ENCODE data around the gene BICRA. TPM values are rescaled to one million over a fixed set of nuclear protein-coding genes. Genes with fewer than 3 reads are reported as not detected.

Gene BICRA
- total RNA-seq, 2 experiments from 2014 or later, result 4.4 to 16.0 TPM

DNA sequence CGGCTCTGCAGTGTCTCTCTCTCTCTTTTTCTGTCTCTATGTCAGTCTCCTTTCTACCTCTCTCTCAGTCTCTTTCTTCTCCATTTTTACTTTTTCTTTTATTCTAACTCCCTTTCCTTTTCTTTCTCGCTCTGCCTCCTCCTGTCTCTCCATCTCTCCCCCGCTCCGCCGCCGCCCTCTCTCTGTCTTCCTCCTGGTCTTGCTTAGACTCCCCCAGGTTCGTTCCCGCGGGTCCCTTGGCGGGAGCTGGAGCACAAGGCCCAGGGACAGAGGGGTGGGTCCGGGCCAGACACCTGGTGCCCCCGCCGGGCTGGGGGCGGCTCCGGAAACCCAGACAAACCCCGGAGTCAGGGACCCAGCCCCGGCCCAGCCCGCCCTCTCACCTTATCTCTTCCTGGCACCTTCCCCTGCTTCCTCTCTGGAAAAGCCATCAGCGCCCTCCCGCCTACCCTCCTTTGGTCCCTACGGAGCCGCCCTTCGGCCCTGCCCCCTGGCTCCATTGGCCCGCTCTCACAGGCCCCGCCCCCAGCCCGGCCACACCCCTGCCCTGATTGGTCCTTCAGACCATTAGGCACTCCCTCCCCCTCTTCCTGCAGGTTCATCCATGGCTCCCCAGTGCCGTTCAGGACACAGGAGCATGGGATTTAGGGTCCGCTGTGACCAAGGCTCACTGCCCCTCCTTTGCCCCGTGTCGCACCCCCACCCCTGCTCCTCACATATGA, 121.0 kb downstream of the BICRA start:
- intact Hi-C loops (cut with micrococcal nuclease; ENCODE audit: unreplicated experiment), result no loop called here

DNA sequence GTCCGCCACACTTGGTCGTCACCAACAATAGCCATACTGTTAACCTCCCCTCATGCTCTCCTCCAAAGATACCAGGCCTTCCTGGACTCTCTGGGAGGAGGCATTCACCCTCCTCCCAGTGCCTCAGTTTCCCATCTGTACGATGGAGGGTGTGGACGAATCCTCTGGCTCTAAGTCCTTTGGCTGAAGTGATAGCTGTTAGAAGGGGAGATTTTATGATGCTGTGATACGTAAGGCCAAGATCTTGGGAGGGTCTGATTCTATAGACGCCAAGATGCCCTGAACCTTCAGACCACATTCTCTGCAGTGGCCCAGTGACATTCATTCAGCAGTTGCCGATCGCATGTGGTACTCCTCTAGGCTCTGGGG, 121.6 kb downstream of the BICRA start:
- no peaks in the 10 kb centered on the region for H3K9me3 ChIP-seq (ENCODE audit: low read length)
- no peaks in the 10 kb centered on the region for H3K36me3 ChIP-seq (ENCODE audit: insufficient read depth, low read length)
- TF ChIP-seq, protein P1, sequence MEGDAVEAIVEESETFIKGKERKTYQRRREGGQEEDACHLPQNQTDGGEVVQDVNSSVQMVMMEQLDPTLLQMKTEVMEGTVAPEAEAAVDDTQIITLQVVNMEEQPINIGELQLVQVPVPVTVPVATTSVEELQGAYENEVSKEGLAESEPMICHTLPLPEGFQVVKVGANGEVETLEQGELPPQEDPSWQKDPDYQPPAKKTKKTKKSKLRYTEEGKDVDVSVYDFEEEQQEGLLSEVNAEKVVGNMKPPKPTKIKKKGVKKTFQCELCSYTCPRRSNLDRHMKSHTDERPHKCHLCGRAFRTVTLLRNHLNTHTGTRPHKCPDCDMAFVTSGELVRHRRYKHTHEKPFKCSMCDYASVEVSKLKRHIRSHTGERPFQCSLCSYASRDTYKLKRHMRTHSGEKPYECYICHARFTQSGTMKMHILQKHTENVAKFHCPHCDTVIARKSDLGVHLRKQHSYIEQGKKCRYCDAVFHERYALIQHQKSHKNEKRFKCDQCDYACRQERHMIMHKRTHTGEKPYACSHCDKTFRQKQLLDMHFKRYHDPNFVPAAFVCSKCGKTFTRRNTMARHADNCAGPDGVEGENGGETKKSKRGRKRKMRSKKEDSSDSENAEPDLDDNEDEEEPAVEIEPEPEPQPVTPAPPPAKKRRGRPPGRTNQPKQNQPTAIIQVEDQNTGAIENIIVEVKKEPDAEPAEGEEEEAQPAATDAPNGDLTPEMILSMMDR (conservative IDR thresholded peaks at IDR 0.05; ENCODE audit: low read length), result no peak
- no peak for TF ChIP-seq EZH2phosphoT487 (IDR thresholded peaks at IDR 0.05; ENCODE audit: borderline replicate concordance, low read depth, low read length)
- no peaks in the 10 kb centered on the region for H3K9me2 ChIP-seq (ENCODE audit: insufficient read depth, low read length)
- CTCF ChIA-PET (ENCODE audit: unreplicated experiment), result no interaction called here
- H4K20me1 ChIP-seq (ENCODE audit: insufficient read depth, low read length), result no peaks in the 10 kb centered on the region
- no peak for DNase-seq (ENCODE audit: low spot score)
- H3K4me2 ChIP-seq (ENCODE audit: low read length), result no peak overlapping the region
- H2AFZ ChIP-seq (ENCODE audit: low read length), result no peak overlapping the region
- BruUV-seq (replicated peaks), result no TSS peak
- no peak overlapping the region for H3K27ac ChIP-seq (ENCODE audit: low read depth, low read length, poor library complexity, severe bottlenecking)
- no peaks in the 10 kb centered on the region for H3K79me2 ChIP-seq (ENCODE audit: insufficient read depth, low read depth, low read length)
- no peaks in the 10 kb centered on the region for H3K4me1 ChIP-seq (ENCODE audit: insufficient read depth, low read length, poor library complexity, severe bottlenecking)
- intact Hi-C loops (cut with micrococcal nuclease; ENCODE audit: unreplicated experiment), result no loop called here
- H3K4me3 ChIP-seq (ENCODE audit: low read depth, low read length, poor library complexity, severe bottlenecking), result no peak overlapping the region
- POLR2A ChIA-PET, result no interaction called here

More for the DNA sequence above, 121.0 kb downstream of the BICRA start:
- Histone ChIP-seq H3K36me3 (ENCODE audit: insufficient read depth, low read length) (no peaks in the 10 kb centered on the region), H3K4me3 (ENCODE audit: low read depth, low read length, poor library complexity, severe bottlenecking) (no peak overlapping the region), H4K20me1 (ENCODE audit: insufficient read depth, low read length) (no peaks in the 10 kb centered on the region), H3K9me2 (ENCODE audit: insufficient read depth, low read length) (no peaks in the 10 kb centered on the region), H3K4me1 (ENCODE audit: insufficient read depth, low read length, poor library complexity, severe bottlenecking) (no peaks in the 10 kb centered on the region), H3K27ac (ENCODE audit: low read depth, low read length, poor library complexity, severe bottlenecking) (no peak overlapping the region), H3K79me2 (ENCODE audit: insufficient read depth, low read depth, low read length) (no peaks in the 10 kb centered on the region), H2AFZ (ENCODE audit: low read length) (no peak overlapping the region), H3K9me3 (ENCODE audit: low read length) (no peaks in the 10 kb centered on the region), H3K4me2 (ENCODE audit: low read length) (no peak overlapping the region)
- TF ChIP-seq, protein P1 (conservative IDR thresholded peaks at IDR 0.05; ENCODE audit: low read length), result no peak
- TF ChIP-seq EZH2phosphoT487 (IDR thresholded peaks at IDR 0.05; ENCODE audit: borderline replicate concordance, low read depth, low read length), result no peak
- CTCF ChIA-PET (ENCODE audit: unreplicated experiment), result no interaction called here
- POLR2A ChIA-PET, result no interaction called here
- BruUV-seq (replicated peaks), result no TSS peak
- DNase-seq (ENCODE audit: low spot score), result no peak

DNA sequence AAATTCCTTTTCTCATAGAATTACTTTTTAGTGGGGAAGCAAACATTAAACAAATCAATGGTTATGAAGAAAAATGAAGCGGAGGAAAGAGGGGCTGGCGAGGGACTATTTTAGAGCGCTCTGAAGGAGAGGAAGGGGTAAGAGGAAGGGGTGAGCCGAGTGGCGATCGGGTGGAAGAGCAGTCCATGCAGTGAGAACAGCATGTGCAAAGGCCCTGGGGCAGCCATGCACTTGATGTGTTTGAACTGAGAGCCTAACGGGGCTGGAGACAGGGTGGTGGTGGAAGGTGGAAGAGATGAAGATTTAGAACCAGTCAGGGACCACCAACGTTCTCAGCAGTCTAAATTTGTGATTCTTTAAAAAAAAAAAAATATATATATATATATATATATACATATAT, 122.0 kb downstream of the BICRA start:
- Histone ChIP-seq H2AFZ (ENCODE audit: low read length) (no peak overlapping the region), H3K36me3 (ENCODE audit: insufficient read depth, low read length) (no peaks in the 10 kb centered on the region), H3K4me1 (ENCODE audit: insufficient read depth, low read length, poor library complexity, severe bottlenecking) (no peaks in the 10 kb centered on the region), H3K27ac (ENCODE audit: low read depth, low read length, poor library complexity, severe bottlenecking) (no peak overlapping the region), H3K9me2 (ENCODE audit: insufficient read depth, low read length) (no peaks in the 10 kb centered on the region), H3K79me2 (ENCODE audit: insufficient read depth, low read depth, low read length) (no peaks in the 10 kb centered on the region), H3K4me2 (ENCODE audit: low read length) (no peak overlapping the region), H3K4me3 (ENCODE audit: low read depth, low read length, poor library complexity, severe bottlenecking) (no peak overlapping the region), H4K20me1 (ENCODE audit: insufficient read depth, low read length) (no peaks in the 10 kb centered on the region), H3K9me3 (ENCODE audit: low read length) (no peaks in the 10 kb centered on the region)
- TF ChIP-seq, protein P1 (conservative IDR thresholded peaks at IDR 0.05; ENCODE audit: low read length), result no peak
- TF ChIP-seq EZH2phosphoT487 (IDR thresholded peaks at IDR 0.05; ENCODE audit: borderline replicate concordance, low read depth, low read length), result no peak
- POLR2A ChIA-PET, result no interaction called here
- no TSS peak for BruUV-seq (replicated peaks)
- CTCF ChIA-PET (ENCODE audit: unreplicated experiment), result no interaction called here
- intact Hi-C loops (cut with micrococcal nuclease; ENCODE audit: unreplicated experiment), result no loop called here
- no peak for DNase-seq (ENCODE audit: low spot score)
